ENCODE results near the gene GTSF1L.

Gene GTSF1L

GRCh38 chr20:43715511-43715910, 11.3 kb downstream of the GTSF1L start:
- no peak for DNase-seq

- DNase-seq: no peak
Measured at GRCh38 chr20:43715044-43715443, 11.8 kb downstream of the GTSF1L start.

GRCh38 chr20:43711098-43711654, 15.6 kb downstream of the GTSF1L start:
- DNase-seq: no peak

- no peak for DNase-seq
Measured at GRCh38 chr20:43710370-43711044, 16.3 kb downstream of the GTSF1L start.

- DNase-seq: no peak
Measured at GRCh38 chr20:43702502-43702901, 24.3 kb downstream of the GTSF1L start.

GRCh38 chr20:43700627-43701026, 26.2 kb downstream of the GTSF1L start:
- DNase-seq: no peak

GRCh38 chr20:43699941-43700565, 26.7 kb downstream of the GTSF1L start:
- DNase-seq: no peak

GRCh38 chr20:43695571-43695970, 31.2 kb downstream of the GTSF1L start:
- no peak for DNase-seq

GRCh38 chr20:43694763-43695162, 32.0 kb downstream of the GTSF1L start:
- no peak for DNase-seq

- no peak for DNase-seq
Measured at GRCh38 chr20:43691928-43692524, 34.8 kb downstream of the GTSF1L start.

- no peak for DNase-seq
Measured at GRCh38 chr20:43690943-43691598, 35.7 kb downstream of the GTSF1L start.

GRCh38 chr20:43689165-43689564, 37.6 kb downstream of the GTSF1L start:
- DNase-seq: no peak

- no peak for DNase-seq
Measured at GRCh38 chr20:43686820-43687219, 40.0 kb downstream of the GTSF1L start.

GRCh38 chr20:43682446-43682845, 44.4 kb downstream of the GTSF1L start:
- DNase-seq: no peak

GRCh38 chr20:43681991-43682410, 44.8 kb downstream of the GTSF1L start:
- DNase-seq: no peak

- DNase-seq: no peak
Measured at GRCh38 chr20:43681468-43681942, 45.3 kb downstream of the GTSF1L start.

GRCh38 chr20:43680981-43681380, 45.8 kb downstream of the GTSF1L start:
- no peak for DNase-seq

- DNase-seq: no peak
Measured at GRCh38 chr20:43676368-43676767, 50.4 kb downstream of the GTSF1L start.

All from kidney glomerular epithelial cell (primary cell).